Measurements from ENCODE around the gene MTCL1.

DNA sequence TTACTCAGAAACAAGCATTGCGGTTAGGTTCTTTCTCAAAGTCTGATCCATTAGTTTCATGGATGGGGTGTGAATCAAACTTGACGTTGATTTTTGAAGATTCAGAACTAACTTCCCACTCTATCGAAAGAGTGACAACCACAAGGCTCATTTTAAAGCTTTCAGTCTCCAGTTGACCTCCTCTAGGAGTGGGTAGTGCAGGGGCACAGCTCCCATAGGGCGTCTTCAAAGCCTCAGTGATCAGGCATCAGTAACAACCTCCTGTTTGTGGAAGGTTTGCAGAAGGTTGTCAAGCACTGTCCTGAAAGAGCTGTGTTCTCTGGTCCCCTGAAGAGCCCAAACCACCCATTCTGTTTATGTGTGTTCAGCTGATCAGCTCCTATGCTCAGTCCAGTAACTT, 10.2 kb downstream of the MTCL1 start:
- TF ChIP-seq YY1 (IDR thresholded peaks at IDR 0.05; ENCODE audit: low read depth, low read length) (no peak), GABPA (IDR thresholded peaks at IDR 0.05; ENCODE audit: borderline replicate concordance, insufficient read depth, low read length) (no peak), EZH2 (IDR thresholded peaks at IDR 0.05; ENCODE audit: low read depth, low read length, severe bottlenecking) (no peak)
- TF ChIP-seq, protein P1, sequence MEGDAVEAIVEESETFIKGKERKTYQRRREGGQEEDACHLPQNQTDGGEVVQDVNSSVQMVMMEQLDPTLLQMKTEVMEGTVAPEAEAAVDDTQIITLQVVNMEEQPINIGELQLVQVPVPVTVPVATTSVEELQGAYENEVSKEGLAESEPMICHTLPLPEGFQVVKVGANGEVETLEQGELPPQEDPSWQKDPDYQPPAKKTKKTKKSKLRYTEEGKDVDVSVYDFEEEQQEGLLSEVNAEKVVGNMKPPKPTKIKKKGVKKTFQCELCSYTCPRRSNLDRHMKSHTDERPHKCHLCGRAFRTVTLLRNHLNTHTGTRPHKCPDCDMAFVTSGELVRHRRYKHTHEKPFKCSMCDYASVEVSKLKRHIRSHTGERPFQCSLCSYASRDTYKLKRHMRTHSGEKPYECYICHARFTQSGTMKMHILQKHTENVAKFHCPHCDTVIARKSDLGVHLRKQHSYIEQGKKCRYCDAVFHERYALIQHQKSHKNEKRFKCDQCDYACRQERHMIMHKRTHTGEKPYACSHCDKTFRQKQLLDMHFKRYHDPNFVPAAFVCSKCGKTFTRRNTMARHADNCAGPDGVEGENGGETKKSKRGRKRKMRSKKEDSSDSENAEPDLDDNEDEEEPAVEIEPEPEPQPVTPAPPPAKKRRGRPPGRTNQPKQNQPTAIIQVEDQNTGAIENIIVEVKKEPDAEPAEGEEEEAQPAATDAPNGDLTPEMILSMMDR (IDR thresholded peaks at IDR 0.05; ENCODE audit: control extremely low read depth in 1 of 3, insufficient read depth in 1 of 3, low read depth in 1 of 3, low read length in 3 of 3): no peak
